Chondrocyte (in vitro differentiated cells): Measurements from ENCODE around the gene DHODH. TPM values are rescaled to one million over a fixed set of nuclear protein-coding genes. Genes with fewer than 3 reads are reported as not detected.
A peak's percentile ranks its signal among the peaks of the same experiment; 100 is the strongest.
"Not testable (repeated sequence)": the region's sequence is repeated elsewhere in the genome, so short reads cannot be mapped to it uniquely, and the experiment has no call there.

ENCODE experiments used
- DNase-seq: peaks from one replicate; pipeline ENCODE4 v3.0.0; 2021; ENCODE audit warnings: mixed read lengths, low spot score
- H3K27ac Mint-ChIP-seq: one replicate; pipeline ENCODE4 v1.8.0; 2021; ENCODE audit warnings: mild to moderate bottlenecking, moderate library complexity, mixed read lengths; ENCODE audit not compliant: unreplicated experiment
- H3K27me3 Mint-ChIP-seq: 2 replicates; pipeline ENCODE4 v1.8.0; 2021; ENCODE audit warnings: low read depth, mixed read lengths
- H3K36me3 Mint-ChIP-seq: 2 replicates; pipeline ENCODE4 v1.8.0; 2021; ENCODE audit warnings: low read depth, mixed read lengths
- H3K4me1 Mint-ChIP-seq: 2 replicates; pipeline ENCODE4 v1.8.0; 2021; ENCODE audit warnings: low read depth, mild to moderate bottlenecking, mixed read lengths
- H3K4me3 Mint-ChIP-seq: one replicate; pipeline ENCODE4 v1.8.0; 2021; ENCODE audit warnings: mild to moderate bottlenecking, moderate library complexity, mixed read lengths; ENCODE audit not compliant: unreplicated experiment
- H3K9me3 Mint-ChIP-seq: 2 replicates; pipeline ENCODE4 v1.8.0; 2021; ENCODE audit warnings: low read depth, mixed read lengths
- total RNA-seq: library from RNA; stranded (reverse); gene quantifications from 3 replicates; pipeline ENCODE4 v1.2.1, GENCODE V29; 2021
- TF ChIP-seq, protein P1 (sequence below): fragments of 200-600 bp; sonication (generic); IDR thresholded peaks from 2 replicates; pipeline ENCODE4 v1.5.0; 2021; ENCODE audit warnings: antibody characterized with exemption, mild to moderate bottlenecking, moderate library complexity

The DHODH gene
- total RNA-seq, 1 donor from 2014 or later = 5.7 TPM

GRCh38 chr16:72001180-72001874 lies 7.2 kb upstream of the DHODH start:
- no peak overlapping the region for H3K4me3 Mint-ChIP-seq
- DNase-seq = no peak
- no peaks in the 10 kb centered on the region for H3K4me1 Mint-ChIP-seq
- H3K36me3 Mint-ChIP-seq = no peaks in the 10 kb centered on the region
- no peak overlapping the region for H3K27ac Mint-ChIP-seq
- H3K27me3 Mint-ChIP-seq = peaks cover 15% of the 10 kb centered on the region
- TF ChIP-seq, protein P1, sequence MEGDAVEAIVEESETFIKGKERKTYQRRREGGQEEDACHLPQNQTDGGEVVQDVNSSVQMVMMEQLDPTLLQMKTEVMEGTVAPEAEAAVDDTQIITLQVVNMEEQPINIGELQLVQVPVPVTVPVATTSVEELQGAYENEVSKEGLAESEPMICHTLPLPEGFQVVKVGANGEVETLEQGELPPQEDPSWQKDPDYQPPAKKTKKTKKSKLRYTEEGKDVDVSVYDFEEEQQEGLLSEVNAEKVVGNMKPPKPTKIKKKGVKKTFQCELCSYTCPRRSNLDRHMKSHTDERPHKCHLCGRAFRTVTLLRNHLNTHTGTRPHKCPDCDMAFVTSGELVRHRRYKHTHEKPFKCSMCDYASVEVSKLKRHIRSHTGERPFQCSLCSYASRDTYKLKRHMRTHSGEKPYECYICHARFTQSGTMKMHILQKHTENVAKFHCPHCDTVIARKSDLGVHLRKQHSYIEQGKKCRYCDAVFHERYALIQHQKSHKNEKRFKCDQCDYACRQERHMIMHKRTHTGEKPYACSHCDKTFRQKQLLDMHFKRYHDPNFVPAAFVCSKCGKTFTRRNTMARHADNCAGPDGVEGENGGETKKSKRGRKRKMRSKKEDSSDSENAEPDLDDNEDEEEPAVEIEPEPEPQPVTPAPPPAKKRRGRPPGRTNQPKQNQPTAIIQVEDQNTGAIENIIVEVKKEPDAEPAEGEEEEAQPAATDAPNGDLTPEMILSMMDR = no peak
- H3K9me3 Mint-ChIP-seq = no peaks in the 10 kb centered on the region

GRCh38 chr16:72002619-72003018 lies 5.9 kb upstream of the DHODH start:
- Mint-ChIP-seq H3K4me1 (no peaks in the 10 kb centered on the region), H3K9me3 (no peaks in the 10 kb centered on the region), H3K4me3 (no peak overlapping the region), H3K27ac (no peak overlapping the region), H3K27me3 (peaks cover 11% of the 10 kb centered on the region), H3K36me3 (no peaks in the 10 kb centered on the region)
- no peak for DNase-seq
- TF ChIP-seq, protein P1 = no peak

DNA sequence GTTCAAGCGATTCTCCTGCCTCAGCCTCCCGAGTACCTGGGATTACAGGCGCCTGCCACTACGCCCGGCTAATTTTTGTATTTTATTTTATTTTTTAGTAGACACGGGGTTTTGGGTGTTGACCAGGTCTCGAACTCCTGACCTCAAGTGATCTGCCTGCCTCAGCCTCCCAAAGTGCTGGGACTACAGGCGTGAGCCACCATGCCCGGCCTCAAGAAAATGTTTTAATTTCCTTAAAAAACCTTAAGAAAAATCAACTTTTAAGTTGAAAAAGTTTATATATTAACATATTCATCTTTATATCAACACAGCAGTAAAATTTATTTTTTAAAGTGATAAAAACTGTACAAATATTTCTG lies 500 bp upstream of the DHODH start:
- peak overlapping the region; percentile 85 for H3K4me3 Mint-ChIP-seq
- not testable (repeated sequence) for DNase-seq, H3K27me3 Mint-ChIP-seq, H3K9me3 Mint-ChIP-seq, H3K4me1 Mint-ChIP-seq, H3K27ac Mint-ChIP-seq, H3K36me3 Mint-ChIP-seq

DNA sequence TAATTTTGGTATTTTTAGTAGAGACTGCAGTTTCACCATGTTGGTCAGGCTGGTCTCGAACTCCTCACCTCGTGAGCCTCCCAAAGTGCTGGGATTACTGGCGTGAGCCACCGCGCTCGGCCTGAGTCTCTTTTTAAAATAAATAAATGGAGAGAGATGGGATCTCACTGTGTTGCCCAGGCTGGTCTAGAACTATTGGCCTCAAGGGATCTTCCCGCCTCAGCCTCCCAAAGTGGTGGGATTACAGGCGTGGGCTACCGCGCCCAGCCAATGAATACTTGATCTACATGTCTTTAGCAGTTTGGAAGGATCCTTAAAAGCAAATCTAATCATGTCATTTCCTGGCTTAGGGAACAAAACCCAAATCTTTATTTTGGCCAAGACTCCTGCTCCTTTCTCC lies 1.2 kb downstream of the DHODH start:
- Mint-ChIP-seq H3K27me3 (peaks cover 1% of the 10 kb centered on the region), H3K27ac (no peak overlapping the region), H3K4me1 (peaks cover 17% of the 10 kb centered on the region), H3K9me3 (no peaks in the 10 kb centered on the region), H3K4me3 (peak overlapping the region; percentile 38), H3K36me3 (no peaks in the 10 kb centered on the region)
- no peak for DNase-seq
- TF ChIP-seq, protein P1 = no peak

DNA sequence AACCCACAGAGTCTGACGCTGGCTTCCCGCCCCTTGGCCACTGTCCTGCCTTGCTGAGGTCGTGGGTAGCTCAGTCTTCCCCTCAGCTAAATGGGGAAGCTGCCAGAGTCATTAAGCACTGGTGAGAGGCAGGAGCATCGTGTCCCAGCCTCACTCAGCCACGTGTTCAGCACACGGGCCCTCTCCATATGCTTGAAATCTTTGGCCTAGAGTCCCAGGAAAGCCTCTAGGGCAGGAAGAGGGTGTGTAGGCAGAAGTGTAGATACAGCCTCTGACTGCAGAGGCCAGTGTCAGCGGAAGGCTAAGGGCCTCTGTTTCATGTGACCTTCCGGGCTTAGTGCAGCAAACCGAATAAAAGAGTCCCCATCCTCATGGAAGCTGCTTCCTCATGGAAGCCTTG lies 4.1 kb downstream of the DHODH start:
- Mint-ChIP-seq H3K4me1 (peaks cover 17% of the 10 kb centered on the region), H3K27ac (no peak overlapping the region), H3K4me3 (no peak overlapping the region), H3K36me3 (peaks cover 1% of the 10 kb centered on the region), H3K9me3 (no peaks in the 10 kb centered on the region), H3K27me3 (no peaks in the 10 kb centered on the region)
- TF ChIP-seq, protein P1 = no peak
- DNase-seq = no peak

DNA sequence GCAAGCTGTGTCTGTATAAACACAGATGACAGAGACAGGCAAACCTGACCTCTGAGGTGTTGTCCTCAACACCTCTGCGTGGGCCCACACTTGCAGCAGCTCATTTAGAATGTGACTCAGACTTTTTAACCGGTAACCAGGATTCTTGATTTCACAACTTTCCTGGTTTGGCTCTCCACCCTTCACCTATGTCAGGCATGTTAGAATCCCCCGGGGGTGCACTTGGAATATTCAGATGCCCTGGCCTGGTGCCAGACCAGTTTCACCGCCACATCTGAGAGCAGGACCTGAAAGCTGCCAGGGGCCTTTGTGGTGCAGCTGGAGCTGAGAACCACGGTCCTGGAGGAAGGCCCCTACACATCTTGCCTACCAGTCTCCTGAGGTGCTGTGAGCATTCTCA lies 4.8 kb downstream of the DHODH start:
- TF ChIP-seq, protein P1 = no peak
- Mint-ChIP-seq H3K4me1 (peaks cover 16% of the 10 kb centered on the region), H3K36me3 (peaks cover 4% of the 10 kb centered on the region), H3K27me3 (no peaks in the 10 kb centered on the region), H3K27ac (no peak overlapping the region), H3K9me3 (no peaks in the 10 kb centered on the region), H3K4me3 (no peak overlapping the region)
- no peak for DNase-seq
